HEK293 (cell line): ENCODE data around the gene DTX2.

ENCODE experiments used
- BCL11B ChIP-seq: fragments of 450-650 bp; formaldehyde crosslinking; IDR thresholded peaks from 2 replicates; pipeline ENCODE4 v1.5.1; 2016; ENCODE audit warnings: low read depth, missing biosample characterization, missing genetic modification characterization
- MYNN ChIP-seq: fragments of 450-650 bp; formaldehyde crosslinking; IDR thresholded peaks from 2 replicates; pipeline ENCODE4 v1.5.1; 2016; ENCODE audit warnings: missing biosample characterization, missing genetic modification characterization, borderline replicate concordance
- SETDB1 ChIP-seq: IDR thresholded peaks from one replicate; pipeline ENCODE4 v1.6.1; 2017; ENCODE audit warnings: mild to moderate bottlenecking, low read length, moderate library complexity, mixed read lengths; ENCODE audit not compliant: insufficient read length
- TF ChIP-seq, protein P1 (sequence below): fragments of 450-650 bp; formaldehyde crosslinking; IDR thresholded peaks from 2 replicates; pipeline ENCODE4 v1.5.1; 2016; ENCODE audit warnings: missing biosample characterization, missing genetic modification characterization

- no peak for TF ChIP-seq BCL11B
- TF ChIP-seq MYNN (tag by site-specific recombination): no peak
- no peak for TF ChIP-seq SETDB1
- TF ChIP-seq, protein P1, sequence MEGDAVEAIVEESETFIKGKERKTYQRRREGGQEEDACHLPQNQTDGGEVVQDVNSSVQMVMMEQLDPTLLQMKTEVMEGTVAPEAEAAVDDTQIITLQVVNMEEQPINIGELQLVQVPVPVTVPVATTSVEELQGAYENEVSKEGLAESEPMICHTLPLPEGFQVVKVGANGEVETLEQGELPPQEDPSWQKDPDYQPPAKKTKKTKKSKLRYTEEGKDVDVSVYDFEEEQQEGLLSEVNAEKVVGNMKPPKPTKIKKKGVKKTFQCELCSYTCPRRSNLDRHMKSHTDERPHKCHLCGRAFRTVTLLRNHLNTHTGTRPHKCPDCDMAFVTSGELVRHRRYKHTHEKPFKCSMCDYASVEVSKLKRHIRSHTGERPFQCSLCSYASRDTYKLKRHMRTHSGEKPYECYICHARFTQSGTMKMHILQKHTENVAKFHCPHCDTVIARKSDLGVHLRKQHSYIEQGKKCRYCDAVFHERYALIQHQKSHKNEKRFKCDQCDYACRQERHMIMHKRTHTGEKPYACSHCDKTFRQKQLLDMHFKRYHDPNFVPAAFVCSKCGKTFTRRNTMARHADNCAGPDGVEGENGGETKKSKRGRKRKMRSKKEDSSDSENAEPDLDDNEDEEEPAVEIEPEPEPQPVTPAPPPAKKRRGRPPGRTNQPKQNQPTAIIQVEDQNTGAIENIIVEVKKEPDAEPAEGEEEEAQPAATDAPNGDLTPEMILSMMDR (tag by site-specific recombination): no peak
Measured at GRCh38 chr7:76430211-76430610, 31.3 kb upstream of the DTX2 start.
